K562 (cell line): Measurements from ENCODE around the gene TESK2. TPM values are rescaled to one million over a fixed set of nuclear protein-coding genes. Genes with fewer than 3 reads are reported as not detected.
A peak's percentile ranks its signal among the peaks of the same experiment; 100 is the strongest.

ENCODE experiments used
- ASH1L ChIP-seq: fragments of 450-650 bp; IDR thresholded peaks from 2 replicates; pipeline ENCODE4 v1.6.1; 2018; ENCODE audit warnings: borderline replicate concordance, mild to moderate bottlenecking, low read depth; ENCODE audit not compliant: partially characterized antibody
- ESRRA ChIP-seq: fragments of 450-650 bp; IDR thresholded peaks from 2 replicates; pipeline ENCODE4 v1.6.1; 2014; ENCODE audit warnings: low read depth, mild to moderate bottlenecking, moderate library complexity, borderline replicate concordance
- ETS2 ChIP-seq: IDR thresholded peaks from 2 replicates; pipeline ENCODE4 v1.6.1; 2016; ENCODE audit warnings: borderline replicate concordance, missing genetic modification characterization, mild to moderate bottlenecking, moderate library complexity, missing compliant biosample characterization; ENCODE audit not compliant: poor library complexity, severe bottlenecking
- GTF3C2 ChIP-seq: IDR thresholded peaks from 3 replicates; pipeline ENCODE4 v1.6.1; 2011; ENCODE audit warnings: borderline replicate concordance, mild to moderate bottlenecking, moderate library complexity; ENCODE audit not compliant: insufficient read length; ENCODE audit errors: extremely low read depth
- HDAC3 ChIP-seq: fragments of 450-650 bp; IDR thresholded peaks from 2 replicates; pipeline ENCODE4 v1.6.1; 2018; ENCODE audit warnings: borderline replicate concordance, mild to moderate bottlenecking, moderate library complexity; ENCODE audit not compliant: partially characterized antibody
- HES1 ChIP-seq: fragments of 450-650 bp; IDR thresholded peaks from 2 replicates; pipeline ENCODE4 v1.6.1; 2016; ENCODE audit warnings: low read depth, mild to moderate bottlenecking, moderate library complexity
- SIRT6 ChIP-seq: IDR thresholded peaks from one replicate; pipeline ENCODE4 v1.6.1; 2012; ENCODE audit warnings: low read depth, mild to moderate bottlenecking, control low read depth, inconsistent platforms, low read length, moderate library complexity
- ZBTB33 ChIP-seq: sonication (generic); formaldehyde crosslinking; IDR thresholded peaks from 2 replicates; pipeline ENCODE4 v1.8.1; 2023; ENCODE audit warnings: mild to moderate bottlenecking, missing genetic modification reagents
- ZNF146 ChIP-seq: IDR thresholded peaks from one replicate; pipeline ENCODE4 v1.6.1; 2018; ENCODE audit warnings: missing compliant biosample characterization; ENCODE audit not compliant: unreplicated experiment
- ZNF23 ChIP-seq: fragments of 250-450 bp; sonication (Bioruptor Pico); IDR thresholded peaks from 2 replicates; pipeline ENCODE4 v1.4.0; 2020; ENCODE audit warnings: mild to moderate bottlenecking
- polyA plus RNA-seq, 8 experiments: library from polyadenylated mRNA; depleted of rRNA in 4 of 8; stranded (reverse) in 5 of 8; unstranded in 3 of 8; fragments of >200 nt; fragmentation: Nextera tagmentation in 2 of 8; fragmentation: Illumina TruSeq in 1 of 8; extraction: Ambion mirVana in 2 of 8; extraction: Trizol in 1 of 8; gene quantifications; 2 replicates each; pipeline versions ENCODE4 v1.2.1 to v1.2.3, GENCODE V29; 2011 to 2014; ENCODE audit warnings: inconsistent platforms in 1 of 8, missing spikeins in 1 of 8
- total RNA-seq, 7 experiments: library from RNA; depleted of rRNA in 6 of 7; stranded (reverse); fragments of >200 nt in 6 of 7; fragmentation: Illumina TruSeq in 2 of 7; extraction: Trizol in 2 of 7; gene quantifications; 2 replicates each; pipeline versions ENCODE4 v1.2.1 to v1.2.3, GENCODE V29; 2011 to 2021; ENCODE audit warnings: low replicate concordance in 1 of 7
- TF ChIP-seq, protein P1 (sequence below): fragments of 250-450 bp; sonication (Bioruptor Pico); IDR thresholded peaks from 2 replicates; pipeline ENCODE4 v1.5.0; 2021; ENCODE audit warnings: mild to moderate bottlenecking, moderate library complexity
- TF ChIP-seq, protein P2 (sequence below): fragments of 450-650 bp; IDR thresholded peaks from 2 replicates; pipeline ENCODE4 v1.6.1; 2017; ENCODE audit warnings: mild to moderate bottlenecking, moderate library complexity
- TF ChIP-seq, protein P3 (sequence below): fragments of 250-450 bp; sonication (Bioruptor Pico); IDR thresholded peaks from 2 replicates; pipeline ENCODE4 v1.8.0; 2021; ENCODE audit warnings: moderate library complexity, mild to moderate bottlenecking, inconsistent platforms

Gene TESK2
- total and polyA plus RNA-seq, 9 of the 15 experiments (the other 6 are each of a cell fraction or from before 2014, with no cell fraction given) = 1.6 to 5.3 (median 3.7) TPM

DNA sequence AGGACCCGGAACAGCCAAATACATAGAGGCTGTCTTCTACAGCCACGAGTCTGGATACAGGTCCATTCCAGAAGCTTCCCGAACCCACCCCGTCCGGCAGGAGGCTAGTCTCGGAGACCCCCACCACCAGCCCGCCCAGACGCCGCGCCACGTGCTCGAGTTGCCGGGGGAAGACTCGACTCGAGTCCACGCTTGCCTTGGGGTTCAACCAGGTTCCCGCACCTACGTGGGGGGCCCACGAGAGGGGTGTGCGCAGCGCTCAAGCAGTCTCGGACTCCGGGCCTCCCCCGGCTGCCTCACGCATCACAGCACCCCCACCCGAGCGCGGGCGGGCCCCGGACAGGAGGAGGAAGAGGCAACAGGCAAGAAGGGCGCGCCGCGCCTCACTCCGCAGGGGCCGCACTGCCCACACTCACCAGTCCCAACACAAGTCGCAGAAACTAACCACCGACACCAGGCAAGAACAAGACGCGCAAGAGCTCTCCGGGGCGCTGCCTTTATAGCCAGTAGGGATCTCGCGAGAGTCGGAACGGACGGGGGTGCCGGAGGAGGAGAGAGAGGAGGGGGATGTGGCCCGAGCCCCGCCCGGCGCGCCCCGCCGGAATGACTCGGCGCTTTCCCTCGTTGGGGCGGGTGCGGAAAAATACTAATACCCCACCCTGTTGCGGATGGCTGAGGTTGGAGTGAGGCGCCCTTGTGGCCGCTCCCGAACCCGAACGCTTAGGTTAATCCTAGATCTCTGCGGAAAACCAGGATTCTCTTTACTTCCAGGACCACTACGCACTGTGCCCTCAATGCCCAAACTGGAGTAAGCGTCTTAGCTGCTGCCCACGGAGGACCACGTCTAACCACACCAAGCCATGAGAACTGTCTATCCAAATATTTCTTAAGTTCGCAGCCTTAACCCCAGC lies 30.7 kb upstream of the TESK2 start, which contains the start of gene PRDX1 (continued):
- TF ChIP-seq, protein P1, sequence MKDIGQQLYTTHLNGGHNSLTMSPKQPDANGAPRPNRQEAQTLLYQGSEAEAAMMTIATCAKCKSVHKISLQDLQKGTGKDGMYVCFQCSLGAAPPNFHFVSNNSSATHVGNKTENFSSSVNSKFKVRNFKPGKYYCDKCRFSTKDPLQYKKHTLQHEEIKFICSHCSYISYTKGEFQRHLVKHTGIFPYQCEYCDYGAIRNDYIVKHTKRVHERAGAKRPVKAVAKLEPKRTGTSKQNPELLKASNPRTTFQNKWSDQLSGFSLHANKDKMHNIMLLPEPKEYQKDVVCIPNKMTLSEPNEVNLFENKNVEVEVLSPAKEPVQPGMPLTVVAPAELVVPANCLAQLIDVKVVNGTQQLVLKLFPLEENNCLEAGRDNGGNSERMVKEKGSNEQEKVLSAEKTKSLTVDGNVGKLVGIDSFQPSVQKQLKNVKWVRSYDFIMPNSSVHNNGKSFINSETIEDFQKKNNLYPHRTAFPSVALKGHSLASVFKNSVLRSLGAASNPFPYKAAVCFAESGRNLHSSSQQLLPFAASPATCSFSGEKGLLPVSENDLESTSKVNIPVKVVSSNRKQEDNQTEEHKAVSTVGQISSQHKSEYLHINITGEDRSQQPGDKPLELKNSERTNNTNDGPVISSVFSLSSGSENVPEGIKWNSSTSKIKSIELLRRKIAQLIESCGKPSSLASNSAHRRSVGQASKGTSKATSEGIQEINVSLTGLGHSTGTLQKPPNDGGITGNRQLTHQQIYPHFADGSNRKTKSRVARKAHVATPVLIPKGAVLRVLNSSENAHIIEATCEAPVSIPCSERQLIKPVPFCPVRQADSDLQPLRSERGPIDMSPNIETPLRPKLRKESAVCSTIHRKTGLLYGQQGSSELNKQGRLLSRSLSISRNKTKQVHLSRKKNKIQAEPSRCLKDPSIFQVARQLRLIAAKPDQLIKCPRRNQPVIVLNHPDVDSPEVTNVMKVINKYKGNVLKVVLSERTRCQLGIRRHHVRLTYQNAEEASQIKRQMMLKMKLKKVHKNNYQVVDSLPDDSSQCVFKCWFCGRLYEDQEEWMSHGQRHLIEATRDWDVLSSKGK (CRISPR knock-in tag) = no peak
- TF ChIP-seq HDAC3 = peak; percentile 96
- peak; percentile 80 for TF ChIP-seq ZBTB33
- peak; percentile 21 for TF ChIP-seq ZNF146
- no peak for TF ChIP-seq ETS2 (tag)
- no peak for TF ChIP-seq ASH1L
- TF ChIP-seq SIRT6 = no peak
- TF ChIP-seq ESRRA = peak; percentile 46; the same call in 1 of the 2 replicates
- TF ChIP-seq ZNF23 (CRISPR knock-in tag) = no peak
- TF ChIP-seq, protein P2, sequence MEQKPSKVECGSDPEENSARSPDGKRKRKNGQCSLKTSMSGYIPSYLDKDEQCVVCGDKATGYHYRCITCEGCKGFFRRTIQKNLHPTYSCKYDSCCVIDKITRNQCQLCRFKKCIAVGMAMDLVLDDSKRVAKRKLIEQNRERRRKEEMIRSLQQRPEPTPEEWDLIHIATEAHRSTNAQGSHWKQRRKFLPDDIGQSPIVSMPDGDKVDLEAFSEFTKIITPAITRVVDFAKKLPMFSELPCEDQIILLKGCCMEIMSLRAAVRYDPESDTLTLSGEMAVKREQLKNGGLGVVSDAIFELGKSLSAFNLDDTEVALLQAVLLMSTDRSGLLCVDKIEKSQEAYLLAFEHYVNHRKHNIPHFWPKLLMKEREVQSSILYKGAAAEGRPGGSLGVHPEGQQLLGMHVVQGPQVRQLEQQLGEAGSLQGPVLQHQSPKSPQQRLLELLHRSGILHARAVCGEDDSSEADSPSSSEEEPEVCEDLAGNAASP = no peak
- no peak for TF ChIP-seq HES1
- TF ChIP-seq GTF3C2 = no peak
- TF ChIP-seq, protein P3, sequence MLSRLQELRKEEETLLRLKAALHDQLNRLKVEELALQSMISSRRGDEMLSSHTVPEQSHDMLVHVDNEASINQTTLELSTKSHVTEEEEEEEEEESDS (CRISPR knock-in tag) = no peak
